GM12878 (cell line): ENCODE measurements around the gene NDEL1.

ENCODE experiments used
- CREM ChIP-seq: IDR thresholded peaks from 2 replicates; pipeline ENCODE4 v1.6.1; 2014; ENCODE audit warnings: antibody characterized with exemption, low read depth
- TF ChIP-seq, protein P1 (sequence below), 3 experiments: IDR thresholded peaks in 2 of 3; conservative IDR thresholded peaks in 1 of 3; 2 replicates each; pipeline ENCODE4 v1.5.1; 2011; ENCODE audit warnings: low read depth in 3 of 3, low read length in 3 of 3, mild to moderate bottlenecking in 3 of 3, control low read depth in 2 of 3, moderate library complexity in 2 of 3, inconsistent platforms in 1 of 3, mixed read lengths in 1 of 3; ENCODE audit not compliant: control insufficient read depth in 2 of 3, insufficient read depth in 1 of 3; ENCODE audit errors: extremely low read depth in 1 of 3
- TF ChIP-seq, protein P2 (sequence below): IDR thresholded peaks from 2 replicates; pipeline ENCODE4 v1.6.1; 2011; ENCODE audit warnings: low read depth, mild to moderate bottlenecking, low read length, moderate library complexity, borderline replicate concordance; ENCODE audit errors: extremely low read depth

DNA sequence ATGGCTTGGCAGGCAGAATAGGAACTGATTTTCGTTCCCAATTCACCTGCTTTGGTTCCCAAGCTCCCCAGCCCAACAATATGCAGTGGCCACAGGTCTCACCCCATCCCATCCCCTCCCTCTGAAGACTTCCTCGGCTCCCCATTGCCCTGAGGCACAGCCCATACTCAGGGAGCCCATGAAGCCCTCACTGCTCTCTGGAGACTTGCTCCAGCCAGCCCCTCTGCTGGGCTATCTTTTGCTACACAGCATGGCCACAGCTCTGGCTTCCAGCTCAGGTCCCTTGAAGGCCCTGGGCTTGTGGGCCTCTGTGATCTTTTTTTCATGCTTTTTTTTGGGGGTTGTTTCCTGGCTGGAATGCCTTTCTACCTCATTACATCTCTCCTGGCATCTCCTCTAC, 29.5 kb upstream of the NDEL1 start:
- TF ChIP-seq CREM = no peak
- TF ChIP-seq, protein P1, sequence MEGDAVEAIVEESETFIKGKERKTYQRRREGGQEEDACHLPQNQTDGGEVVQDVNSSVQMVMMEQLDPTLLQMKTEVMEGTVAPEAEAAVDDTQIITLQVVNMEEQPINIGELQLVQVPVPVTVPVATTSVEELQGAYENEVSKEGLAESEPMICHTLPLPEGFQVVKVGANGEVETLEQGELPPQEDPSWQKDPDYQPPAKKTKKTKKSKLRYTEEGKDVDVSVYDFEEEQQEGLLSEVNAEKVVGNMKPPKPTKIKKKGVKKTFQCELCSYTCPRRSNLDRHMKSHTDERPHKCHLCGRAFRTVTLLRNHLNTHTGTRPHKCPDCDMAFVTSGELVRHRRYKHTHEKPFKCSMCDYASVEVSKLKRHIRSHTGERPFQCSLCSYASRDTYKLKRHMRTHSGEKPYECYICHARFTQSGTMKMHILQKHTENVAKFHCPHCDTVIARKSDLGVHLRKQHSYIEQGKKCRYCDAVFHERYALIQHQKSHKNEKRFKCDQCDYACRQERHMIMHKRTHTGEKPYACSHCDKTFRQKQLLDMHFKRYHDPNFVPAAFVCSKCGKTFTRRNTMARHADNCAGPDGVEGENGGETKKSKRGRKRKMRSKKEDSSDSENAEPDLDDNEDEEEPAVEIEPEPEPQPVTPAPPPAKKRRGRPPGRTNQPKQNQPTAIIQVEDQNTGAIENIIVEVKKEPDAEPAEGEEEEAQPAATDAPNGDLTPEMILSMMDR (IDR thresholded peaks at IDR 0.05 in 2 of 3, conservative IDR thresholded peaks at IDR 0.05 in 1 of 3; ENCODE audit: control insufficient read depth in 2 of 3, extremely low read depth in 1 of 3, insufficient read depth in 1 of 3, low read depth in 3 of 3, low read length in 3 of 3) = no peak
- TF ChIP-seq, protein P2, sequence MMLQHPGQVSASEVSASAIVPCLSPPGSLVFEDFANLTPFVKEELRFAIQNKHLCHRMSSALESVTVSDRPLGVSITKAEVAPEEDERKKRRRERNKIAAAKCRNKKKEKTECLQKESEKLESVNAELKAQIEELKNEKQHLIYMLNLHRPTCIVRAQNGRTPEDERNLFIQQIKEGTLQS = no peak
